Hepatocyte (in vitro differentiated cells): Measurements from ENCODE around the gene EMX1.

Experiments used
- CTCF ChIP-seq: fragments of 200-600 bp; sonication (generic); IDR thresholded peaks from 2 replicates; pipeline ENCODE4 v1.5.1; 2016; ENCODE audit warnings: antibody characterized with exemption, mild to moderate bottlenecking; ENCODE audit not compliant: poor library complexity
- EZH2 ChIP-seq: fragments of 200-600 bp; sonication (generic); IDR thresholded peaks from 2 replicates; pipeline ENCODE4 v1.6.1; 2016; ENCODE audit warnings: antibody characterized with exemption, mild to moderate bottlenecking, borderline replicate concordance
- EZH2phosphoT487 ChIP-seq: fragments of 200-600 bp; sonication (generic); IDR thresholded peaks from one replicate; pipeline ENCODE4 v1.6.1; 2018; ENCODE audit warnings: antibody characterized with exemption, mild to moderate bottlenecking, low read depth, moderate library complexity; ENCODE audit not compliant: unreplicated experiment, severe bottlenecking

GRCh38 chr2:72923833-72924352 lies 6.6 kb downstream of the EMX1 start:
- no peak for TF ChIP-seq CTCF
- TF ChIP-seq EZH2phosphoT487 = no peak
- peak; percentile 55 for TF ChIP-seq EZH2
